Islet of Langerhans (tissue), 1 donor: ENCODE data around the gene ZNF691.
"Not testable (repeated sequence)": the region's sequence is repeated elsewhere in the genome, so short reads cannot be mapped to it uniquely, and the experiment has no call there.

Experiments used
- FAIRE-seq: peaks from one replicate; lab custom pipeline; 2011; peaks lifted over from hg19 to GRCh38; lab: Jason Lieb, UNC

Gene ZNF691, protein sequence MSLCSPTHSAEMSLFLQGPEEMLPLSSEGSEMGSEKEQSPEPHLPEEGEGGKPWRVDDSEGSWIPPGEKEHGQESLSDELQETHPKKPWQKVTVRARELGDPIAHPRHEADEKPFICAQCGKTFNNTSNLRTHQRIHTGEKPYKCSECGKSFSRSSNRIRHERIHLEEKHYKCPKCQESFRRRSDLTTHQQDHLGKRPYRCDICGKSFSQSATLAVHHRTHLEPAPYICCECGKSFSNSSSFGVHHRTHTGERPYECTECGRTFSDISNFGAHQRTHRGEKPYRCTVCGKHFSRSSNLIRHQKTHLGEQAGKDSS

GRCh38 chr1:42846257-42847110 lies at the start of gene ZNF691:
Gene ZNF691 (plus strand): TSS chr1:42846613. CDS start chr1:42849659, 3,046 bp downstream.
- FAIRE-seq = peak; percentile 95

GRCh38 chr1:42797414-42797813 lies 49.0 kb upstream of the ZNF691 start:
- FAIRE-seq = no peak

GRCh38 chr1:42797979-42798378 lies 48.4 kb upstream of the ZNF691 start:
- FAIRE-seq = no peak

DNA sequence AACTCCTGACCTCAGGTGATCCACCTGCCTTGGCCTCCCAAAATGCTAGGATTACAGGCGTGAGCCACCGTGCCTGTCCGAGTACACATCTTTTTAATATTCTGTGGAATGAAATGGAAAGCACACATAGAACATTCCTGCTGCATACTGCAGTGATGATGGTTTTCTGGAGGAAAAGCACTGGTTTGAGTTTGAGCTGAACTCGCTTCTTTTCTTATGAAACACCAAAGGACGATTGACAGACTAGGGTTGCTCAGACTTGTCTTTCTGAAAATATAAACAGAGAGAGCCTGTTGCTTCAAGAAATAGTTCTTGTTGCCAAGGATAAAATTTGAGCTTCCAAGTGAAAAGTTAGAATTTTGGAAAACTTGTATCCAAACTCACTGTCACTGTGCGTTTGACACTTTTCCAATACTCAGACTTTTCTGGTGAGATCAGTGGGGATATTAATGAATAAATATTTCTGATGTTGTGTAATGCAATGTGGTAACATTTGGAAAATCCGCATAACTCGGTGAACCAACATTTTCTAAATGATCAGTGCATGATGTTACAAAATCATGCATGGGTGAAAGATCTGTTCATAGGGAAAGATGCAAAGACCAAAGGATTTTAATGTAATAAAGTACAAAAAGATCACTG lies 44.5 kb upstream of the ZNF691 start:
- no peak for FAIRE-seq

- no peak for FAIRE-seq
Measured at GRCh38 chr1:42806171-42806570, 40.2 kb upstream of the ZNF691 start.

DNA sequence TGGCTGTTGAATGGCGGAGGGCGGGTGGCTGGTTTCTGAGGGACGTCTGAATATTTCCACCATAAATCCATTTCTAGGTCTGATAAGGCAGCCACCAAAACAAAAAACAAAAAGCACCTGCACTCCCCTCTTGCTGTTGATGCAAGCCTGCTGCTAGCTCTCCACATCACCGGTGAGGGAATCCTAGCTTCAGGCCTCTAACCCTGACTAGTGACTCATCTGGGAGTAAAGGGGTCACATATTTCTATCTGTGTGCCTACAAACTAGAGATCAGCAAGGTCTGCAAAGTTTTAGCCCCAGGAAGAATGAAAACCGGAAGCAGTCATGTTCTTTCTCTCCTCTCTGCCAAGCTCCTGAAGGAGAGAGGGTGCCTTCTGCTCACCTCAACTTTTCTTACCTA lies 39.8 kb upstream of the ZNF691 start:
- no peak for FAIRE-seq

GRCh38 chr1:42807056-42807668 lies 39.3 kb upstream of the ZNF691 start:
- no peak for FAIRE-seq

GRCh38 chr1:42814815-42815214 lies 31.6 kb upstream of the ZNF691 start:
- FAIRE-seq = not testable (repeated sequence)

GRCh38 chr1:42815941-42816584 lies 30.4 kb upstream of the ZNF691 start:
- FAIRE-seq = no peak

DNA sequence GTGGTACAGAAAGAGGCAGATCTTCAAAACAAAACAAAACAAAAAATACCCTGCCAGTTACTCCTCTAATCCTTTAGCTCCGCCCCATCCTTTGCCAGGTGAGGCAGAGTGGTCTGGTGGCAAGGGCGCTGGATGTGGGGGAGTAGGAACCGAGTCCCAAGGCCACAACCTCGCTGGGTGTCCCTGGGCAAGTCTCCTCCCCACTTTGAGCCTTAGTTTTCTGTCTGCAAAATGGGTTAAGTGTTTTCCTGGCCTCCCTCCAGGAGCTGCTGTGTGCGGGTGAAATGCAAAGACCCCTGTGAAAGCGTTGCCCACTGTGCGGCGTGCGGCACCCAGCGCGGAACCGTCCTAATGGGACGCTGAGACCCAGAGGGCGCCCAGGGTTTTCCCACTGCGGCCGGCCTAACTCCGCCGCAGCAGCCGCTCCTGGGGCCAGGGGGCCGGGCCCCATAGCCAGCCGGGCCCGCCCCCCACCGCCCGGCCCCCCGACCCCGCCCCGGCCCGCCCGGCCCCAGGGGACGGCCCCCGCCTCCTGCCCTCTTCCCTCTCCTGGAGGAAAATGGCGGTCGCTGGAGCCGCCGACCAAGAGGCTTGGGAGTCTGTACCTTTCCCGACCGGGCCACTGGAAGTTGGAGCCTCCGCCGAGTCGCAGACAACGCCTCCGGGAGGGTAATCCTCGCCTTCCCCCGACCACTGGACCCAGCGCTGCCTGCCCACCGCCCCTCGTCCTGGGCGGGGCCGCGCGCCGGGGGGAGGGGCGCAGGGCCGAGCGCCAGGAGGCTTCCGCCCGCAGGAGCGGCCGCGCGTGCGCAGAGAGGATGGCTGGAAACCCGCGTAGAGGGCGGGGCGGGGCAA lies 29.6 kb upstream of the ZNF691 start, which contains the start of the genes ERMAP and SVBP:
Gene ERMAP (plus strand): TSS at position 538 of the 855 bp plus-strand sequence. CDS start 13,327 bp downstream, outside the sequence.
Gene SVBP (minus strand): TSS at position 813 of the 855 bp plus-strand sequence. CDS start 853 bp downstream, outside the sequence.
- FAIRE-seq = no peak

DNA sequence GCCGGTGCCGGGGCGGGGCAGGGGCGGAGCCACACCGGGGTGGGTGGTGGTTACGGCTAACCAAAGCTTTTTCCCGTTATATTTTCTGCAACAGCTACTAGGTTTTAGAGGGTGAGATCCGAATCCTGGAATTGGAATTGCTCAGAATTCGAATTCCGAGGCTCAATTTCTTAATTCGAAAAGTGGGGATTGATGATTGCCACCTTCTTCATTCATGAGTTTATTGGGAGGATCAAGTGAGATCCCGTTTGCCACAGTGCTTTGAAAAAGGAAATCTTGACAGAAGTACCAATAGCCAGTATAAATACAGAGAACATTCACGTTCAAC lies 29.0 kb upstream of the ZNF691 start:
- FAIRE-seq = no peak

- no peak for FAIRE-seq
Measured at GRCh38 chr1:42817976-42818375, 28.4 kb upstream of the ZNF691 start.

- no peak for FAIRE-seq
Measured at GRCh38 chr1:42820813-42821212, 25.6 kb upstream of the ZNF691 start.

- no peak for FAIRE-seq
Measured at GRCh38 chr1:42821690-42822089, 24.7 kb upstream of the ZNF691 start.

DNA sequence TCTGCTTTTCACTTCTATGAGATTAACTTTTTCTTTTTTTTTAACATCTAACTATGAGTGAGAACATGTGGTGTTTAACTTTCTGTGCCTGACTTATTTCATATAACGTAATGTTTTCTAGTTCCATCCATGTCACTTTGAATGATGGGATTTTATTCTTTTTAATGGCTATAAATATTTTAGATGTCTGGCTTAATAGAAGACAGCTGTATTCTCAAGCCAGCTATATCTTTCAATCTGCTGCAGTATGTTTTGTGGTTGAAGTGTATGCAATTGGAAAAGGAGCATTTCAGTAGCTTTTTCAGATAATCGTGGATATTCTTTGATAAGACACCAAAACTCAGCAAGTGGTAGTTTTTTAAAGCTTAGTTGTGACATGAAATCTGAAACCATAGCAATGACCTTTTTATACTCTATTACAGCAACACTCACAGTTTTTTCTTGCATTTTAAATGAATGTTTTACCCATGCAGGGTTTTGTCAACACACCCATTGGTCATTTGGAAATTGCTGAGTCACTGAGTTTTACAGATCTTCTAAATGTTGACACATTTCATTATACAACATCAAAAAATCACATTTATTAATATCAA lies 23.5 kb upstream of the ZNF691 start:
- no peak for FAIRE-seq

DNA sequence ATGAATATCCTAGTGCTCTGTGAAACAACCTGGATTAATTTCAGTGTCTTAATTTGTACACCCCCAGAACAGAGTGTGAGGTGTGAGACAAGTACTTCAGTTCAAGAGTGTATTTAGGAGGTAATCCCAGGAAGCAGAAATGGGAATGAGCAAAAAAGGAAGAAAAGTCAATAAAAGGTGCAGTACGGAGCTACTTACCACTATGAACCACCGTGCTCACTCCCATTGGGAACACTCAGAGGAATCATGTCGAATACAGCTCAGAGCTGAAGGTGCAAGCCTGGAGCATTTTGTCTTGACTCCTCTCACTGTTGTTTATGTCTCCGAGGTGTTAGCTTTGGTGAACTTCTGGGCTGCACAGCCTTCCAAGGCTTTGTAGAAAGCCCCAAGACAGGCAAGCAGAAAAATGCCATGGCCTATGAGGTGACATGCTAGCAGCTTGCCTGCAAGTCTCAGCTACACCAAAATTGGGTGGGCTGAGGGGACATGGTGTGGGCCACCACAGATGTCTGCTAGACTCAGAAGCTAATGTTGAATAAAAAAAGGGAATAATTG lies 21.9 kb upstream of the ZNF691 start:
- no peak for FAIRE-seq

DNA sequence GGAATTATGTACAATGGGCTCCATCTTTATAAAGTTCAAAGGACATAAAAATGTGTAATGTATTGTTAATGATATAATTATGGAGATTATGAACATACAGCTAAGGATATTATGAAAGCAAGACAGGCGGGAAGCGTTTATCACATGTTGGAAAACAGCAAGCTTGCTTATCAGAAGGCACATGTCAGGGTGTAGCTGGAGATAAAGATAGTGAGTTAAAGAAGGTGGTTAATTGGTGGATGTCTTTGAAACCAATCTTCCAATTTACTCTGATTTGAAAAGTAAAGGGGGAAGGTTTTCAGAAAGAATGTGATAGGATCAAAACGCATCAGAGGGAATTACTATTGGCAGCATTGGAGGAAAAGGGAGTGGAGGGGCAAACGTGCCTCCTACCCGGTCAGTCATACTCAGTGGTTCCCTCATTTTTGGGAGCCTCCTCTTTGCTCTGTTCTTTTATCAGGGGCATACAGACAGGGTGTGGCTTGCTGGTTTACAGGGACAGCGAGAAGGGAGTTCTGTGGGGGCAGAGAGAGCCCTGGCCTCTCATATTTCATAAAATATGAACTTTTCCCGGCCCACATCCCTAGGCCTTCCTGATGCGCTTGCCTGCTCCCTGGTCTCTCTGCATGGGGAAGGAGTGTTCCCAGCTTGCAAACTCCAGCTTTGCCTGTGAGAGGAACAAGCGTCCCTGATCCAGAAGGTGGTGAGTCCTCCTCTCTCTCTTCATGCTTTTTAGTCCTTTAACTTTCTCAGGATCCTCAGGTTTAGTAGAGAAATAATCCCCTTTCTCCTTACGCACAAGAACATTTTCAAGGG lies 21.2 kb upstream of the ZNF691 start:
- FAIRE-seq = no peak

- no peak for FAIRE-seq
Measured at GRCh38 chr1:42830631-42831030, 15.8 kb upstream of the ZNF691 start.

DNA sequence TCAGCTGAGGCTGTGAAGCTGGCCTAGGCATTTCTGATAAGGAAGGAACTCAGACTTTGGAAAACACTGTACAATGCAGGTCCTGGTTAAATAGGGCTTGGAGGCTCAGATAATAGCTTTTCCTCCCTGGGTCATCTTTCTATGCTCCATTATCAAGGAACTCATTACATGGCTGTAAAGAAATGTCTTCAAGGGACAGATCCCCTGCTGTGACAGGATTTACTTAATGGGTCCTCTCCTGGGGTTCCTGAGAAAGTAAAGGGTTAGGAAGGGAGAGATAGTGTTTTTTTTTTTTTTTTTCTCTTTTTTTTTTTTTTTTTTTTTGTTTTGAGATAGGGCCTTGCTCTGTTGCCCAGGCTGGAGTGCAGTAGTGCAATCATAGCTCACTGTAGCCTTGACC lies 15.1 kb upstream of the ZNF691 start:
- no peak for FAIRE-seq
